Erythroblast (primary cell): ENCODE results near the gene HTR5A.

Experiments
- GATA1 ChIP-seq: IDR thresholded peaks from 2 replicates; pipeline ENCODE4 v1.6.1; 2011; ENCODE audit warnings: low read depth, mild to moderate bottlenecking, control low read depth, low read length, moderate library complexity
- POLR2A ChIP-seq: IDR thresholded peaks from 2 replicates; pipeline ENCODE4 v1.6.1; 2011; ENCODE audit warnings: mild to moderate bottlenecking, low read length

DNA sequence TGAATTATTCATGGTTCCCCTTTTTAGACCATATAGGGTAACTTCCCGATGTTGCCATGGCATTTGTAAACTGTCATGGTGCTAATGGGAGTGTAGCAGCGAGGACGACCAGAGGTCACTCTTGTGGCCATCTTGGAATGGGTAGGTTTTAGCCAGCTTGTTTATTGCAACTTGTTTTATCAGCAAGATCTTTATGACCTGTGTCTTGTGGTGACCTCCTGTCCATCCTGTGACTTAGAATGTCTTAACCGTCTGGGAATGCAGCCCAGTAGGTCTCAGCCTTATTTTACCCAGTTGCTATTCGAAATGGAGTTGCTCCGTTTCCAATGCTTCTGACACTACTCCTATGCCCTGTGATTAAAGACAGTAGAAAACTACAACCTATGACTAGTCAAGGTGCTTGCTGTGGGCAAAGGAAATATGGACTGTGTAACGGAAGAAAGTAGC lies 48.4 kb upstream of the HTR5A start:
- TF ChIP-seq POLR2A: no peak
- TF ChIP-seq GATA1: no peak
